Ectodermal cell (in vitro differentiated cells): ENCODE data around the gene ACTR1B.

ENCODE experiments used
- H3K27ac ChIP-seq: 2 replicates; pipeline ENCODE4 v1.7.0; 2013; ENCODE audit warnings: mild to moderate bottlenecking, low read depth, low read length; ENCODE audit not compliant: insufficient read depth, poor library complexity, severe bottlenecking
- H3K27me3 ChIP-seq: 2 replicates; pipeline ENCODE4 v1.7.0; 2013; ENCODE audit warnings: mild to moderate bottlenecking, low read length; ENCODE audit not compliant: insufficient read depth, control insufficient read depth, poor library complexity, severe bottlenecking
- H3K36me3 ChIP-seq: one replicate; pipeline ENCODE4 v1.7.0; 2013; ENCODE audit warnings: low read length; ENCODE audit not compliant: control insufficient read depth, insufficient read depth
- H3K4me1 ChIP-seq: one replicate; pipeline ENCODE4 v1.7.0; 2013; ENCODE audit warnings: low read length; ENCODE audit not compliant: control insufficient read depth, insufficient read depth
- H3K4me3 ChIP-seq: 2 replicates; pipeline ENCODE4 v1.7.0; 2013; ENCODE audit warnings: low read depth, low read length, control low read depth; ENCODE audit not compliant: insufficient read depth
- H3K9me3 ChIP-seq: 2 replicates; pipeline ENCODE4 v1.7.0; 2013; ENCODE audit warnings: mild to moderate bottlenecking, low read length, moderate library complexity; ENCODE audit not compliant: control insufficient read depth
- WGBS, 2 experiments: methylation state at CpG; one replicate each; pipeline ENCODE4 v1.1.7; 2013; ENCODE audit warnings: missing lambda C conversion rate in 2 of 2; 5-methylcytosine and 5-hydroxymethylcytosine counted together

ACTR1B gene

GRCh38 chr2:97659256-97660043, 4.4 kb downstream of the ACTR1B start:
- H3K27ac ChIP-seq: no peak overlapping the region
- H3K9me3 ChIP-seq: no peaks in the 10 kb centered on the region
- peaks cover 27% of the 10 kb centered on the region for H3K36me3 ChIP-seq
- WGBS, 2 experiments: 94 to 96% methylated on average over 29 of the region's 29 CpGs
- peaks cover 16% of the 10 kb centered on the region for H3K4me1 ChIP-seq
- no peaks in the 10 kb centered on the region for H3K27me3 ChIP-seq
- H3K4me3 ChIP-seq: no peak overlapping the region

GRCh38 chr2:97658691-97659157, 5.1 kb downstream of the ACTR1B start:
- Histone ChIP-seq H3K4me3 (no peak overlapping the region), H3K27me3 (no peaks in the 10 kb centered on the region), H3K36me3 (peaks cover 33% of the 10 kb centered on the region), H3K27ac (no peak overlapping the region), H3K4me1 (peaks cover 16% of the 10 kb centered on the region), H3K9me3 (no peaks in the 10 kb centered on the region)
- WGBS, 2 experiments: 94 to 95% methylated on average over 13 of the region's 13 CpGs

GRCh38 chr2:97657986-97658690, 5.7 kb downstream of the ACTR1B start:
- WGBS, 2 experiments: 94 to 97% methylated on average over 36 to 37 of the region's 37 CpGs
- Histone ChIP-seq H3K27ac (no peak overlapping the region), H3K36me3 (peaks cover 36% of the 10 kb centered on the region), H3K4me3 (no peak overlapping the region), H3K9me3 (no peaks in the 10 kb centered on the region), H3K4me1 (peaks cover 16% of the 10 kb centered on the region), H3K27me3 (no peaks in the 10 kb centered on the region)

GRCh38 chr2:97656905-97657587, 6.8 kb downstream of the ACTR1B start:
- Histone ChIP-seq H3K27me3 (no peaks in the 10 kb centered on the region), H3K36me3 (peaks cover 36% of the 10 kb centered on the region), H3K4me1 (peaks cover 6% of the 10 kb centered on the region), H3K9me3 (no peaks in the 10 kb centered on the region), H3K27ac (no peak overlapping the region), H3K4me3 (no peak overlapping the region)
- 83 to 89% methylated on average over 15 of the region's 15 CpGs for WGBS, 2 experiments

- Histone ChIP-seq H3K4me3 (no peak overlapping the region), H3K27ac (no peak overlapping the region), H3K27me3 (no peaks in the 10 kb centered on the region), H3K4me1 (no peaks in the 10 kb centered on the region), H3K36me3 (peaks cover 36% of the 10 kb centered on the region), H3K9me3 (no peaks in the 10 kb centered on the region)
- 94 to 97% methylated on average over 6 to 7 of the region's 7 CpGs for WGBS, 2 experiments
These were observed 7.6 kb downstream of the ACTR1B start for GRCh38 chr2:97656129-97656755.

GRCh38 chr2:97654791-97655190, 9.1 kb downstream of the ACTR1B start:
- Histone ChIP-seq H3K27ac (no peak overlapping the region), H3K4me1 (no peaks in the 10 kb centered on the region), H3K36me3 (peaks cover 36% of the 10 kb centered on the region), H3K9me3 (no peaks in the 10 kb centered on the region), H3K27me3 (no peaks in the 10 kb centered on the region), H3K4me3 (no peak overlapping the region)
- WGBS, 2 experiments: 88 to 96% methylated on average over 2 of the region's 2 CpGs

- H3K36me3 ChIP-seq: peaks cover 36% of the 10 kb centered on the region
- H3K4me3 ChIP-seq: no peak overlapping the region
- H3K4me1 ChIP-seq: no peaks in the 10 kb centered on the region
- H3K27ac ChIP-seq: no peak overlapping the region
- 92 to 96% methylated on average over 5 of the region's 5 CpGs for WGBS, 2 experiments
- no peaks in the 10 kb centered on the region for H3K27me3 ChIP-seq
- H3K9me3 ChIP-seq: no peaks in the 10 kb centered on the region
These were observed 9.5 kb downstream of the ACTR1B start for GRCh38 chr2:97654309-97654708.

- H3K27ac ChIP-seq: no peak overlapping the region
- H3K27me3 ChIP-seq: no peaks in the 10 kb centered on the region
- WGBS, 2 experiments: 93 to 95% methylated on average over 1 of the region's 1 CpG
- H3K36me3 ChIP-seq: peaks cover 32% of the 10 kb centered on the region
- H3K9me3 ChIP-seq: no peaks in the 10 kb centered on the region
- no peak overlapping the region for H3K4me3 ChIP-seq
- no peaks in the 10 kb centered on the region for H3K4me1 ChIP-seq
These were observed 10.0 kb downstream of the ACTR1B start for GRCh38 chr2:97653874-97654273.

GRCh38 chr2:97653473-97653872, 10.4 kb downstream of the ACTR1B start:
- no peaks in the 10 kb centered on the region for H3K4me1 ChIP-seq
- no peaks in the 10 kb centered on the region for H3K9me3 ChIP-seq
- 90 to 97% methylated on average over 2 of the region's 2 CpGs for WGBS, 2 experiments
- H3K36me3 ChIP-seq: peaks cover 28% of the 10 kb centered on the region
- no peak overlapping the region for H3K27ac ChIP-seq
- no peak overlapping the region for H3K4me3 ChIP-seq
- no peaks in the 10 kb centered on the region for H3K27me3 ChIP-seq
